AG09319 (cell line): Measurements from ENCODE around the gene CCNF.
A peak's percentile ranks its signal among the peaks of the same experiment; 100 is the strongest.
"Not testable (repeated sequence)": the region's sequence is repeated elsewhere in the genome, so short reads cannot be mapped to it uniquely, and the experiment has no call there.

Source experiments
- DNase-seq: peaks from one replicate; pipeline ENCODE4 v3.0.0-alpha.2; 2010; ENCODE audit warnings: low read depth; ENCODE audit errors: extremely low read depth
- TF ChIP-seq, protein P1 (sequence below): IDR thresholded peaks from 2 replicates; pipeline ENCODE4 v1.5.1; 2011; ENCODE audit warnings: low read depth, mild to moderate bottlenecking, inconsistent platforms, low read length, moderate library complexity

The CCNF gene

DNA sequence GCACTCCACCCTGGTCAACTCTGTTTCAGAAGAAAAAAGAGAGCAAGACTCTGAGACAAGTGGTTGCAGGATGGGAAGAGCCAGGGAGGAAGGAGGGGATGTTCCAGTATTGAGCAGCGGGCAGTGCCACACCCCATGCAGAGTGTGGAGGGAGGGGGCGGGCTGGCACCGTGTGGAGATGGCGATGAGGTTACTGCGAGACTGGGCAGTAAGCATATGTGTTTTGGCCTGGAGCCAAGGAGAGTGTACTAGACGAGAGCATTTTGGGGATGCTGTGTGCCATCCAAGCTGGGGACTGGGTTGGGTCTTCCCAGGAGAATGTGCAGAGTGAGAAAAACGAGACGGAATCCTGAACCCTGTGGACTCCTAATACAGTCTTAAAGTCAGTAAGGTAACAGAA lies 49.0 kb downstream of the CCNF start:
- no peak for DNase-seq

DNA sequence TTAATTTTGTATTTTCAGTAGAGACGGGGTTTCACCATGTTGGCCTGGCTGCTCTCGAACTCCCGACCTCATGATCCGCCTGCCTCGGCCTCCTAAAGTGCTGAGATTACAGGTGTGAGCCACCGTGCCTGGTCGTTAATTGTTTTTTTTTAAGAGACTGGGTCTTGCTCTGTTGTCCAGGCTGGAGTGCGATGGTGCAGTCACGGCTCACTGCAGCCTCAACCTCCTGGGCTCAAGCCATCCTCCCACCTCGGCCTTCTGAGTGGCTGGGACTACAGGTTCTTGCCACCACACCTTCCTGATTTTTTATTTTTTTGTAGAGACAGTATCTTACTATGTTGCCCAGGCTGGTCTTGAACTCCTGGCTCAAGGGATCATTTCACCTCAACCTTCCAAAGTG lies 50.7 kb downstream of the CCNF start:
- not testable (repeated sequence) for DNase-seq

More for the DNA sequence above, 49.0 kb downstream of the CCNF start:
- TF ChIP-seq, protein P1, sequence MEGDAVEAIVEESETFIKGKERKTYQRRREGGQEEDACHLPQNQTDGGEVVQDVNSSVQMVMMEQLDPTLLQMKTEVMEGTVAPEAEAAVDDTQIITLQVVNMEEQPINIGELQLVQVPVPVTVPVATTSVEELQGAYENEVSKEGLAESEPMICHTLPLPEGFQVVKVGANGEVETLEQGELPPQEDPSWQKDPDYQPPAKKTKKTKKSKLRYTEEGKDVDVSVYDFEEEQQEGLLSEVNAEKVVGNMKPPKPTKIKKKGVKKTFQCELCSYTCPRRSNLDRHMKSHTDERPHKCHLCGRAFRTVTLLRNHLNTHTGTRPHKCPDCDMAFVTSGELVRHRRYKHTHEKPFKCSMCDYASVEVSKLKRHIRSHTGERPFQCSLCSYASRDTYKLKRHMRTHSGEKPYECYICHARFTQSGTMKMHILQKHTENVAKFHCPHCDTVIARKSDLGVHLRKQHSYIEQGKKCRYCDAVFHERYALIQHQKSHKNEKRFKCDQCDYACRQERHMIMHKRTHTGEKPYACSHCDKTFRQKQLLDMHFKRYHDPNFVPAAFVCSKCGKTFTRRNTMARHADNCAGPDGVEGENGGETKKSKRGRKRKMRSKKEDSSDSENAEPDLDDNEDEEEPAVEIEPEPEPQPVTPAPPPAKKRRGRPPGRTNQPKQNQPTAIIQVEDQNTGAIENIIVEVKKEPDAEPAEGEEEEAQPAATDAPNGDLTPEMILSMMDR: no peak

DNA sequence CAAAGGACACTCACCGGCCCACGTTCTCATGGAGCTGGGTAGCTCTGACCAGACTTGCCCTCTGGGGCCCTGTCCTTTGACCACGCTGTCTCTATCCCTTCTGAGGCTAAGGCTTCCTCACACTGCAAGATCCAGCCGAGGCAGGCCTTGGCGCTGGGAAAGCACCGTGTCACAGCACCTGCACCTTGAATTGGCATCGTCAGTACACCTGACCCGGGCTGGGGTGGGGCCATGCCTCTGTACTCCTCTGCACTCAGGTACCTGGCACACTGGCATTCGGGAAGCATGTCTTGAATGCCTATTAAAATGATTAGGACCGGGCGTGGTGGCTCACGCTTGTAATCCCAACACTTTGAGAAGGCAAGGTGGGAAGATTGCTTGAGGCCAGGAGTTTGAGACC lies 51.7 kb downstream of the CCNF start:
- DNase-seq: no peak
- TF ChIP-seq, protein P1: no peak

DNA sequence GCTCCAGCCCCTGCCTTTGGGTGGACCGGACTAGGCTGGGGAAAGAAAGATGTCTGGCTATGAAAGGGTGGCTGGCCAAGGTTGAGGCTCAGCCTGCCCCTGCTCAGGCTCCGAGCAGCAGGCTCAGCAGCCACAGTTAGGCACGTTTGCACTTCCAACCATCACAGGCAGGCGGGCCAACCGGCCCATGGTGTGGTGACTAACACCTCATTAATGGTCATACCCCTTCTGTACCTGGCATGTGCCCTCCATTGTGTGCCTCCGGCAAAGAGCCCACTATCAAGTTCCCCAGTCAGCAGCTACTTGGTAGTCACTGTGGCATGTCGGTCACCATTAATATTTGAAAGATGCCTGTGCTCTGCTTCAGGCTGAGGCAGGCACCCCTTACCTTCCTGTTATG lies 52.4 kb downstream of the CCNF start:
- no peak for DNase-seq
- TF ChIP-seq, protein P1: no peak

DNA sequence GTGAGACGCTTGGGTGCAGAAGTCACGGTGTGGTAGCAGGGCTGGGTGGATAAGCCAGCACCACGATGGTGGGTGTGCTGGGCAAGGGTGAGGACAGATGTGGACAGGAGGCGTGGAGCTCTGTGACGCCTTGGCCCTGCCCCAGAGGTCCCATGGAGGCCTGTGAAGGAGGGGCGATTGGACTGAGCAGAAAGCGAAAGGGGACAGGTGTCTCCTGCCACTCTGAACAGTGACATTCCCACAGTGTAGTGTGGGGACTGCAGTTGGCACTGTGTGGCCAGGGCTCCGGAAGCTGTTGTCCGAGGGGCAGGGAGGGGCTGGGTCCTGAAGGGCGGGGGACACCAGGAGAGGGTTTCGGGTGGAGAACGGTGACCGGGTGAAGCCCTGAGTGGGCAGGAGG lies 53.0 kb downstream of the CCNF start:
- TF ChIP-seq, protein P1: no peak
- no peak for DNase-seq

DNA sequence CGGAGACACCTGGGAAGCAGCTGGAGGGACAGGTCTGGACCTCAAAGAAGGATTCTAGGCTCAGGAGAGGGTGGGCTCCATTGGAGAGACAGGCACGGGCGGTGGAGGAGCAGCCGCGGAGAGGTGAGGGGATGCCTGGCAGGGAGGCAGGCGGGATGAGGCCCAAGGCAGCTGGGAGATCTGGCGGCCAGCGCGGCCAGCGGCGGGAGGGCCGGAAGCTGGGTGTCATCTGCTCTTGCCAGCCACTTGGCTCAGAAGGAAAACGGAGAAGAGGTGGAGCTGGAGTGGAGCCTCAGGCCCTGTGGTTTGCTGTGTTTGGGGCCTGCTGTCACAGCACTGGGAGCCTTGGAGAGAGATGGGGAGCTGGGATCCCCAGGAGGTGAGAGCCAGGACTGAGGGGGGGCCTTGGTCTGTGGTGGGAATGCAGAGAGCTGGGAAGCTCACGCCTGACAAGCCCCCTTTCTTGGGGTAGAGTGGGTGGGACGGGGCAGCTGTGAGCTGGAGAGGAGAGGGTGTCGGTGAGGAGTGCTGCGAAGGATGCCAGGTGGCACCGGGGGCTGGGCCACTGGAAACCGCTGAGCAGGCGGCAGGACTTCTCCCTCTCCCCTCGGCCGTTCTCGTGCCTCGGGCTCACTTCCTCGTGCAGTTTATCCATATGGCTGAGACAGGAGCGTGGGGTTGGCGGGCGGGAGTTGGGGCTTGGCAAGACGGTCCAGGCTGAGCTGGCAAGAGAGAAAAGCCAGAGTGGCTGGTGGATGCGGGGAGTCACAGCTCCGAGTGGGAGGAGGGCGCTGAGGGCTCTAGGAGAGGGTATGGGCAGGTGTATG lies 53.7 kb downstream of the CCNF start:
- TF ChIP-seq, protein P1: no peak
- DNase-seq: peak; percentile 48

DNA sequence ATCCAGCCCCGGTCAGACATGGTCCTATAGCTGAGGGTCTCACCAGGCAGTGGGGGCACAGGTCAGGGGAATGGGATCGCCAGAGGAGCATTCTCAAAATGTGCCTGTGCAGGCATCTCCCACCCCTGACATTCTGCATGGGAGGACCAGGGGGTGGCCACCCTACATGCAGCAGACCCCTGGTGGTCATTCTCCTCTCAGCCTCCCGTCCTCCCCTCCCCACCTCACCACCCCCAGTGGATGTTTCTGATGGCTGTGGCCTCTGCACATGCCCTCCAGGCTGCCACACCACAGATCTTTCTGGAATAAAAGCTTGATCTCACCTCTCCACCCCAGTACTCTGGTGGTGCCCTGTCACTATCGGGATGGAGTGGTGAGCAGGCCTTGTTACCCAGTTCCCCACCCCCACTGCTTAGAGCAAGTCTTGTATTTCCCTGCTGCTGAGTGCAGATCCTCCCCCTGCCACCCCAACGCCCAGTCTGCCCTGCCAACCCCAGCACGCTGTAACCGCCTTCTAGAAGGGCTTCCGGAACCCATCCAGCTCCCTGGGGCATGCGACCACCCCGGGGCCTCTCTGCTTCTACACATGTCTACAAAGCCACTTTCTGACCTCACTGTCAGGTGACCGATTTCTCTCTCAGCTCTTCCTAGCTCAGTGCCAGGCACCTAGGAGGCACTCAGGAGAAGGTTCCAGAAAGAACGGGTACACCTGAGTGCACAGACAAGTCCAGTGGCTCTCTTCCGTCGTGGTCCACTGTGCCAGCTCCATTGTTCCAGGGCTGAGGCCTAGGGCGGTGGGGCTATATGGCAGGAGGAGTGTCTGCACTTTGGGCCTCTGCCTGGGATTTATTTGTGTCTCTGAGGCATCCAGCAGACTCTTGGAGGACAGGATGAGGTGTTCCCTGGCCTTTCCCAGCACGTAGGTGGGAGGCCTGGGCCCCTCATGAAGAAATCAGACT lies 55.0 kb downstream of the CCNF start:
- no peak for DNase-seq
- TF ChIP-seq, protein P1: no peak
